GM12864 (cell line): ENCODE results near the gene TENM3.

ENCODE experiments used
- DNase-seq: peaks from one replicate; pipeline ENCODE4 v3.0.0-alpha.2; 2011; ENCODE audit warnings: low read depth
- H3K4me3 ChIP-seq: 2 replicates; pipeline ENCODE4 v1.5.1; 2011; ENCODE audit warnings: mild to moderate bottlenecking, low read depth, low read length, control low read depth
- CTCF ChIP-seq: IDR thresholded peaks from 2 replicates; pipeline ENCODE4 v1.5.1; 2011; ENCODE audit warnings: low read depth, mild to moderate bottlenecking, moderate library complexity, low read length, control low read depth, inconsistent platforms; ENCODE audit errors: missing control alignments

Gene TENM3

GRCh38 chr4:182513587-182514291 is 270.5 kb downstream of the TENM3 start:
- DNase-seq = no peak
- TF ChIP-seq CTCF = no peak
- H3K4me3 ChIP-seq = no peak overlapping the region

GRCh38 chr4:182518421-182518820 is 275.2 kb downstream of the TENM3 start:
- no peak for DNase-seq
- no peak overlapping the region for H3K4me3 ChIP-seq
- no peak for TF ChIP-seq CTCF

GRCh38 chr4:182519528-182519927 is 276.3 kb downstream of the TENM3 start:
- no peak for TF ChIP-seq CTCF
- no peak for DNase-seq
- no peak overlapping the region for H3K4me3 ChIP-seq

GRCh38 chr4:182521011-182521410 is 277.8 kb downstream of the TENM3 start:
- no peak overlapping the region for H3K4me3 ChIP-seq
- TF ChIP-seq CTCF = no peak
- DNase-seq = no peak

- DNase-seq = no peak
- TF ChIP-seq CTCF = no peak
- H3K4me3 ChIP-seq = no peak overlapping the region
These were observed 285.6 kb downstream of the TENM3 start for GRCh38 chr4:182528819-182529218.

GRCh38 chr4:182530451-182530850 is 287.2 kb downstream of the TENM3 start:
- DNase-seq = no peak
- TF ChIP-seq CTCF = no peak

GRCh38 chr4:182531555-182532162 is 288.5 kb downstream of the TENM3 start:
- TF ChIP-seq CTCF = no peak
- no peak for DNase-seq
- H3K4me3 ChIP-seq = no peak overlapping the region

More at GRCh38 chr4:182530451-182530850, 287.2 kb downstream of the TENM3 start:
- no peak overlapping the region for H3K4me3 ChIP-seq
